CD4-positive, alpha-beta T cell treated with Interleukin-4 for 1 hour (primary cell): ENCODE results near the gene SNRNP70.
"Not testable (repeated sequence)": the region's sequence is repeated elsewhere in the genome, so short reads cannot be mapped to it uniquely, and the experiment has no call there.

Source experiments
- DNase-seq, 2 donors: peaks; one replicate each; pipeline ENCODE4 v3.0.0-alpha.2; 2020 to 2022

Gene SNRNP70

GRCh38 chr19:49085020-49085867, at the start of gene SNRNP70:
Gene SNRNP70, plus strand, starts transcription at chr19:49085451. Its CDS starts 964 bp downstream, at chr19:49086415.
- DNase-seq: peak; percentile 99 to 100

GRCh38 chr19:49036815-49037214, 48.4 kb upstream of the SNRNP70 start, which contains the start of gene CGB1:
Gene CGB1, minus strand, starts transcription at chr19:49036895. Its CDS starts 184 bp downstream, at chr19:49036711.
- DNase-seq: peak; percentile 22 to 32

GRCh38 chr19:49038111-49038510, 47.1 kb upstream of the SNRNP70 start:
- not testable (repeated sequence) for DNase-seq

GRCh38 chr19:49038557-49039276, 46.5 kb upstream of the SNRNP70 start:
- DNase-seq: not testable (repeated sequence)

GRCh38 chr19:49039736-49040135, 45.5 kb upstream of the SNRNP70 start:
- not testable (repeated sequence) for DNase-seq

- no peak for DNase-seq
Observed at GRCh38 chr19:49042177-49042576, 43.1 kb upstream of the SNRNP70 start.

- DNase-seq: not testable (repeated sequence)
Observed at GRCh38 chr19:49042666-49043065, 42.6 kb upstream of the SNRNP70 start.

- not testable (repeated sequence) for DNase-seq
Observed at GRCh38 chr19:49043548-49043947, 41.7 kb upstream of the SNRNP70 start, which contains the start of gene CGB5. Gene CGB5, plus strand, starts transcription at chr19:49043848. Its CDS starts 362 bp downstream, at chr19:49044210.

- not testable (repeated sequence) for DNase-seq
Observed at GRCh38 chr19:49049011-49049410, 36.2 kb upstream of the SNRNP70 start, which contains the start of gene CGB8. Gene CGB8, minus strand, starts transcription at chr19:49049111. Its CDS starts 372 bp downstream, at chr19:49048739.

GRCh38 chr19:49049834-49050233, 35.4 kb upstream of the SNRNP70 start:
- DNase-seq: not testable (repeated sequence)

GRCh38 chr19:49050376-49051033, 34.7 kb upstream of the SNRNP70 start:
- DNase-seq: not testable (repeated sequence)

GRCh38 chr19:49056101-49056901, 28.9 kb upstream of the SNRNP70 start:
- peak; percentile 38 to 50 for DNase-seq

- DNase-seq: not testable (repeated sequence)
Observed at GRCh38 chr19:49056902-49057596, 28.2 kb upstream of the SNRNP70 start.

- peak; percentile 23 to 34 for DNase-seq
Observed at GRCh38 chr19:49057636-49058234, 27.5 kb upstream of the SNRNP70 start, which contains the start of gene CGB7. Gene CGB7, minus strand, starts transcription at chr19:49057749. Its CDS starts 2,374 bp downstream, at chr19:49055375.

GRCh38 chr19:49058562-49058961, 26.7 kb upstream of the SNRNP70 start:
- no peak for DNase-seq

- DNase-seq: no peak
Observed at GRCh38 chr19:49059053-49059452, 26.2 kb upstream of the SNRNP70 start.

- DNase-seq: no peak
Observed at GRCh38 chr19:49061000-49061399, 24.3 kb upstream of the SNRNP70 start.

GRCh38 chr19:49061445-49061844, 23.8 kb upstream of the SNRNP70 start:
- no peak for DNase-seq

- DNase-seq: no peak
Observed at GRCh38 chr19:49064029-49064629, 21.1 kb upstream of the SNRNP70 start.
